ENCODE results near the gene ADARB2.

Gene ADARB2

DNA sequence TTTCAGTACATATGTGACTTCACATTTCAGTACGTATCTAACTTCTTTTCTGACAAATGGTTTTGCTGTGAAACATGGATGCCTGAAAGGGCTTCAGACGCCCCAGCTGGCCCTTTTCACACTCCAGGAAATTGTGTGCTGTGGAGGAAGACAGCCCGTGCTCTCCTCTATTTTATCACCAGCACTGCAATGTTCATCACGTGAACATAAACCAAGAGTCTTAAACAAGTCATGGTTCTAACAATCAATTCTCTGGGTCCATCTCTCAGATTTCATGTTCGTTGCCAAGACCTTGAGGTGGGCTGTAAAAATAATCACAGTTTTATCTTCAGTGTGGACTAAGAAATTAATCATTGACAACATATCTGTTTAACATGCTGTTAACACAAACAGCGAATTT lies 539.9 kb downstream of the ADARB2 start:
- no peak overlapping the region for H3K4me3 ChIP-seq (ENCODE audit: low read length)
- no peak for TF ChIP-seq ZNF274 (IDR thresholded peaks at IDR 0.05; ENCODE audit: low read depth, low read length)

DNA sequence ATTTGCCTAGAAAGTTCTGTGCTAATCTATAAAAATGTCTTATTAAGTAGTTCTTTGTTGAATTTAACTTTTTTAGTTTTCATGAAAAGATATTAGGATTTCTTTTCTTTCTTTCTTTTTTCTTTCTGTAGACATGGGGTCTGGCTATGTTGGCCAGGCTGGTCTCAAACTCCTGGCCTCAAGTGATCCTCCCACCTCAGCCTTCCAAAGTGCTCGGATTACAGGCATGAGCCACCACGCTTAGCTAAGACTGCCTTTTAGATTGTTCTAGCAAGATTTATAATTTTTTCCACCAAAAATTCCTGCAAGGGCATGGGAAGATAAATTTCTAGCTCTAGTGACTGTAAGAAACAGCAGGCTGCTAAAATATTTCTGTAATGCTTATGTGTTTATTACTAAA lies 540.7 kb downstream of the ADARB2 start:
- TF ChIP-seq ZNF274 (IDR thresholded peaks at IDR 0.05; ENCODE audit: low read depth, low read length), result no peak
- H3K4me3 ChIP-seq (ENCODE audit: low read length), result no peak overlapping the region

DNA sequence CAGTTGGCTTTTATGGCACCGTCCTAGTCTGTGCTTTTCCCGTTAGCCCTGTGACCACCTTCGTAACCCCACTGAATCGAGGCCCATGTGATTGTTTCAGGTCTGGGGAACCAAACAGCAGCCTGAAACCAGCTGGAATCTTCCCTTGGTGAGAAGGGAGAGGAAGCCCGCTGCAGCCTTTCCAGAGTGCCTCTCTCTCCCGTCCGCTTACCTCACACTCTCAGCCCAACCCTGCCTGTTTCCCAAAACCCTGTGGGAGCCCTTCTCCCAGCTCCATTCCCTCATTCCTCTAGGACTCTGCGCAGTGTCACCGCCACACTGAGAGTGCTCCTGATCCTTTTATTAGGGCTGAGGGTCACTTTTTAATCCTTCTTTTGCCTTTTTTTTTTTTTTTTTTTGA lies 541.5 kb downstream of the ADARB2 start:
- H3K4me3 ChIP-seq (ENCODE audit: low read length), result no peak overlapping the region
- TF ChIP-seq ZNF274 (IDR thresholded peaks at IDR 0.05; ENCODE audit: low read depth, low read length), result no peak

- TF ChIP-seq ZNF274 (IDR thresholded peaks at IDR 0.05; ENCODE audit: low read depth, low read length), result no peak
- H3K4me3 ChIP-seq (ENCODE audit: low read length), result no peak overlapping the region
Observed at GRCh38 chr10:1194161-1194560, 543.2 kb downstream of the ADARB2 start.

DNA sequence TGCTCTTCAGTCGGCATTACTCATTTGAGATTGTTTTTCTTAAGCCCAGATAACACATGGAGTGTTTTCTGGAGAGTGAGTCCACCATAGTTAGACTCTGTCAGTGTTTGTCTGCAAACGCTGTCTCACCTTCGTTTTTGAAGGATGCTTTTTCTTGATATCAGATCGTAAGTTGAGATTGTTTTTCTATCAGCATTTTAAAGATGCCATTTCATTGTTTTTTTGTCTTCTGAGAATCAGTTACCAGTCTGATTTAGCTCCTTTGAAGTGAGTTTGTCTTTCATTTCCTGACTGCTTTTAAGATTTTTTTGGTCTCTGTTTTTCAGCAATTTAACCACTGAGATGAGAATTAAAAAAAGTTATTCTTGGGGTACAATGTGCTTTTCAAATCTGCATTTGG lies 543.8 kb downstream of the ADARB2 start:
- H3K4me3 ChIP-seq (ENCODE audit: low read length), result no peak overlapping the region
- no peak for TF ChIP-seq ZNF274 (IDR thresholded peaks at IDR 0.05; ENCODE audit: low read depth, low read length)

GRCh38 chr10:1191752-1192151 lies 545.6 kb downstream of the ADARB2 start:
- no peak for TF ChIP-seq ZNF274 (IDR thresholded peaks at IDR 0.05; ENCODE audit: low read depth, low read length)

GRCh38 chr10:1190791-1191490 lies 546.4 kb downstream of the ADARB2 start:
- TF ChIP-seq ZNF274 (IDR thresholded peaks at IDR 0.05; ENCODE audit: low read depth, low read length), result no peak
- no peak overlapping the region for H3K4me3 ChIP-seq (ENCODE audit: low read length)

More at GRCh38 chr10:1191752-1192151, 545.6 kb downstream of the ADARB2 start:
- H3K4me3 ChIP-seq (ENCODE audit: low read length), result no peak overlapping the region

DNA sequence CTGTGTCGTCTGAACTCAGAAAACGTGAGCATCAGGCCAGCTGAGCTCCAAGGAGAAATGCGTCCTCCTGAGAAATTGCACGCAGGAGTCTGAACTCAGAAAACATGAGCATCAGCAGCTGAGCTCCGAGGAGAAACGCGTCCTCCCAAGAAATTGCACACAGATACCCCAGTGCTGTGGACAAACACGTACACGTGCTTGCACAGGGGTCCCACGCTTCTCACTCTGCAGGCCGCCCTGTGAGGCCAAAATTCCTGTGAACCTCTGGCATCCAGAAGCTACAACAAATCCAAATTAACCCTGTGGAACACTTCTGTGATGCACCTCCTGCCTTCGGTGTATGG lies 547.3 kb downstream of the ADARB2 start:
- H3K4me3 ChIP-seq (ENCODE audit: low read length), result no peak overlapping the region
- TF ChIP-seq ZNF274 (IDR thresholded peaks at IDR 0.05; ENCODE audit: low read depth, low read length), result no peak

DNA sequence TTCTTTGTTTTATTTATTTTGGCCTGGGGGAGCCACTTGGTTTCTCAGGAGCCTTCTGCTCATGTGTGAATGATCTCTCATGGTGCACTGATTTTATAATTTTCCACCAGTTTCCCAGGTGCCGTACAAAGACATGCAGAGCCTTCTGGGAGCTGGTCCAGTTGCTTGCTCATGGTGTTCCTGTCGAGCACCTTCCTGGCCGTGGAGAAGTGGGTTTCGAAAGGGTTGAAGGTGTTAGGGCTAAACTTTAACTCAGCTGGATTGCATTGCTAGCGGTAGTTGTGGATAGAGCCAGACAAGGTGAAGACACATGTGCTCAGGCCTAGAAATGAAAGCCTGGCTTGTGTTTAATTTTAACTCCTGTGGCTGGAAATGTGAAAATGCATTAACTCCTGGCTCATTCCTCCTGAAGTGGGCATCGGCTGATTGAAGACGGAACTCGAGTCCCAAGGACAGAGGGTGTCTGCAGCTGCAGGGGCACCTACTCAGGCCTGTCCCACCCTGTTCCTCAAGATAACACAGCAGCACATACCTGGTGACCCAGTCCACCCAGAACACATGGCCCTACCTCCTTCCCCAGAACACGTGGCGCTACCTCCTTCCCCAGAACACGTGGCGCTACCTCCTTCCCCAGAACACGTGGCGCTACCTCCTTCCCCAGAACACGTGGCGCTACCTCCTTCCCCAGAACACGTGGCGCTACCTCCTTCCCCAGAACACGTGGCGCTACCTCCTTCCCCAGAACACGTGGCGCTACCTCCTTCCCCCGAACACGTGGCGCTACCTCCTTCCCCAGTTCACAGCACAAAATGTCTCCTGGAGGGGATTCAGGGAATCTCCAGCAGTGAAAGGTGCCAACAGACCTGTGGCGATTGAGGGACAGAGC lies 547.9 kb downstream of the ADARB2 start:
- no peak overlapping the region for H3K4me3 ChIP-seq (ENCODE audit: low read length)
- TF ChIP-seq ZNF274 (IDR thresholded peaks at IDR 0.05; ENCODE audit: low read depth, low read length), result no peak

GRCh38 chr10:1188558-1189135 lies 548.7 kb downstream of the ADARB2 start:
- TF ChIP-seq ZNF274 (IDR thresholded peaks at IDR 0.05; ENCODE audit: low read depth, low read length), result no peak
- no peak overlapping the region for H3K4me3 ChIP-seq (ENCODE audit: low read length)

DNA sequence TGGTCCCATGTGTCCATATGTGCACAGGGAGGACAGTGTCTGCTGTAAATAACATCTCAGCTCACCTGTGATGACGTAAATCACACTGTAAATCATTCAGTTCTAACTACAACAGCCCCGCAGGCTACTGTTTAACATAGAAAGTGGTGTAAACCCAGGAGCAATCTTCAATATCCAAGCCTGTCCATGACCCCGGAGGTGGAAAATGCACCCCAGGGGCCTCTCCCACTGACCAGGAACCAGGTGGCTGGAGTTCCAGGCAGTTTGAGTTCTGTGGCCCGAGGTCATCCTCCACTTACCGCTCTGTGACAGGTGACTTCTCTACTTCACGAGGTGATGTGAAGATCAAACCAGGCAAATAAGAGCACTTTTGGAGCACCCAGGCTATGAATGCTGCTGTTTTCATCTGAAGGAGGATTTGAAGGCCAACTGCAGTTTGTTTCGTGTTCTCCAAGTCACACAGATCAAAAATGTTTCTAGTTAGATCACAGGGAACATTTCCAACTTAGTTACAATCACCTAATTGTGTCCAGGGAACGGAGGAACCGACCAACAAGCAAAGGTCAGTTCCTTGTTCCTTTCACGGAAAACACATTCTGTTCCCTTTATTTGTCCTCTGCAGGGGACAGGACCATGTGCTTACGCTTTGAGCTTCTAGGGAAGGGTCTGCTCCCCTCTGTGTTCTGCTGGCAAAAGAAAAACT lies 549.3 kb downstream of the ADARB2 start:
- no peak for TF ChIP-seq ZNF274 (IDR thresholded peaks at IDR 0.05; ENCODE audit: low read depth, low read length)

DNA sequence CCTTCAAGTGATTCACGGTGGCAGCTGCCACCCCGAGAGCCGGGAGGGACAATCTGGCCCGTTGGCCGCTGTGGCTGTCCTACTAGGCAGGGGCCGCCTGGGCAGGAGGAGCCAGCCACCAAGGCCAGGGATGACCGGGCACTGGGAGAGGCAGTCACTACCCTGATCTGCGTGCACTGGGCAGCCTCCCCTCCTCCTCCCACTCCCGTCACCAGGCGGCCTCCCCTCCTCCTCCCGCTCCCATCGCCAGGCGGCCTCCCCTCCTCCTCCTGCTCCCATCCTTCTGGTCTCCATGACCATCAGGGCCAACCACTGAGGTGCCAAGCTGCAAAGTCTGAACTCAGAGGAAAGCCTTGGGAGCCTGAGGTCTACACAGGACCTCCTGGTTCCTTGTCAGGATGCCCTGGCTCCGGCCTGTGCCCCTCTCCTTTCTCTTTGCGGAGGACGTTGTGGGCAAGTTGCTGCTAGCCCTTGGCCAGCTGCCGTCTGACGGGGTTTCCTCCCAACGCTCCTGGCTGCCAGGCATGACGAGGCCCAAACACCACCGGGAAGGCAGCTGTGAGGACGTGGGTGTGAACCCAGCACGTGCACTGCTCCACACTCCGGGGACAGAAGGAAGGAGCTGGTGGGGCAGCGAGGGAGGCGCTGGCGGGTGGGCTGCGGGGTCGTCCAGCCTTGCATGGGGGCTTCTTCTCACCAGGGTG lies 550.0 kb downstream of the ADARB2 start:
- no peak overlapping the region for H3K4me3 ChIP-seq (ENCODE audit: low read length)
- TF ChIP-seq ZNF274 (IDR thresholded peaks at IDR 0.05; ENCODE audit: low read depth, low read length), result no peak

More for the DNA sequence above, 549.3 kb downstream of the ADARB2 start:
- no peak overlapping the region for H3K4me3 ChIP-seq (ENCODE audit: low read length)

- no peak for TF ChIP-seq ZNF274 (IDR thresholded peaks at IDR 0.05; ENCODE audit: low read depth, low read length)
- H3K4me3 ChIP-seq (ENCODE audit: low read length), result no peak overlapping the region
Observed at GRCh38 chr10:1186683-1186990, 550.7 kb downstream of the ADARB2 start.
